GM10266 (cell line): ENCODE data around the gene C1orf35.

Source experiments
- DNase-seq: peaks from one replicate; pipeline ENCODE4 v3.0.0; 2012; ENCODE audit errors: extremely low spot score
- TF ChIP-seq, protein P1 (sequence below): IDR thresholded peaks from 2 replicates; pipeline ENCODE4 v1.5.1; 2012; ENCODE audit warnings: mild to moderate bottlenecking, low read depth; ENCODE audit not compliant: control insufficient read depth, insufficient read depth; ENCODE audit errors: missing control alignments

The C1orf35 gene

DNA sequence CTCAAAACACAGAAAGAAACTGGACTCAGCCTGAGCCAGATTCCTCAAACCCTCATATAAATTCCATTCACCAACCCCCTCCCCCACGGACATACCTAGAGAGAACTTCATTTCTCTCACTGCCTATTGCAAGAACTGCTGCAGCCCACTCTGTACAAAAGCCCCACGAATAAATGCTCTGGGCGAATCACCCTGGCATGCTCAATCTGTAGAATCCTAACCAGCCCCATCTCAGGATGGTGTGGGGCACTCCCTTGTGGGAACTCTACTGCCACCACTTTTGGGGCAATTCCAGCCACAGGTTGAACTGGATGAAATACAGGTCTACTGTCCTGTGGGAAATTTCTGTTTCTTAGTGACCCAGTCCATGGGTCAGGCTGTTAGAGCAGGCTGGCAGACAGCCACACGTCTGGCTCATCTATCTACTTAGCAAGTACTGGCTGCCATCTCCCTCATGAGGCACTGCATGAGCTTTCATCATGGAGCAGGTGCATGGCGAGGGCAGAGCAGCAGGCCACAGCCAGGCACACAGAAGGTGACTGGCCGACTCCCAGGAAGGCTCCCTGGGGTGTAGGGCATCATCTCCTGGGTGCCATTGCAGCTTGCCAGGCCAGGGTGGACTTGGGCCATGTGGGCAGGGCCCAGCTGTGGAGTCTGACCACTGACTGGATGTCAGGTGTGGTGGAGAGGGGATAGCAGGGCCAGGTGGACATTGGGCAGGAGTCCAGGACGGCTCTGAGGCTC lies 1.6 kb upstream of the C1orf35 start:
- TF ChIP-seq, protein P1, sequence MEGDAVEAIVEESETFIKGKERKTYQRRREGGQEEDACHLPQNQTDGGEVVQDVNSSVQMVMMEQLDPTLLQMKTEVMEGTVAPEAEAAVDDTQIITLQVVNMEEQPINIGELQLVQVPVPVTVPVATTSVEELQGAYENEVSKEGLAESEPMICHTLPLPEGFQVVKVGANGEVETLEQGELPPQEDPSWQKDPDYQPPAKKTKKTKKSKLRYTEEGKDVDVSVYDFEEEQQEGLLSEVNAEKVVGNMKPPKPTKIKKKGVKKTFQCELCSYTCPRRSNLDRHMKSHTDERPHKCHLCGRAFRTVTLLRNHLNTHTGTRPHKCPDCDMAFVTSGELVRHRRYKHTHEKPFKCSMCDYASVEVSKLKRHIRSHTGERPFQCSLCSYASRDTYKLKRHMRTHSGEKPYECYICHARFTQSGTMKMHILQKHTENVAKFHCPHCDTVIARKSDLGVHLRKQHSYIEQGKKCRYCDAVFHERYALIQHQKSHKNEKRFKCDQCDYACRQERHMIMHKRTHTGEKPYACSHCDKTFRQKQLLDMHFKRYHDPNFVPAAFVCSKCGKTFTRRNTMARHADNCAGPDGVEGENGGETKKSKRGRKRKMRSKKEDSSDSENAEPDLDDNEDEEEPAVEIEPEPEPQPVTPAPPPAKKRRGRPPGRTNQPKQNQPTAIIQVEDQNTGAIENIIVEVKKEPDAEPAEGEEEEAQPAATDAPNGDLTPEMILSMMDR: no peak
- peak; percentile 5 for DNase-seq

DNA sequence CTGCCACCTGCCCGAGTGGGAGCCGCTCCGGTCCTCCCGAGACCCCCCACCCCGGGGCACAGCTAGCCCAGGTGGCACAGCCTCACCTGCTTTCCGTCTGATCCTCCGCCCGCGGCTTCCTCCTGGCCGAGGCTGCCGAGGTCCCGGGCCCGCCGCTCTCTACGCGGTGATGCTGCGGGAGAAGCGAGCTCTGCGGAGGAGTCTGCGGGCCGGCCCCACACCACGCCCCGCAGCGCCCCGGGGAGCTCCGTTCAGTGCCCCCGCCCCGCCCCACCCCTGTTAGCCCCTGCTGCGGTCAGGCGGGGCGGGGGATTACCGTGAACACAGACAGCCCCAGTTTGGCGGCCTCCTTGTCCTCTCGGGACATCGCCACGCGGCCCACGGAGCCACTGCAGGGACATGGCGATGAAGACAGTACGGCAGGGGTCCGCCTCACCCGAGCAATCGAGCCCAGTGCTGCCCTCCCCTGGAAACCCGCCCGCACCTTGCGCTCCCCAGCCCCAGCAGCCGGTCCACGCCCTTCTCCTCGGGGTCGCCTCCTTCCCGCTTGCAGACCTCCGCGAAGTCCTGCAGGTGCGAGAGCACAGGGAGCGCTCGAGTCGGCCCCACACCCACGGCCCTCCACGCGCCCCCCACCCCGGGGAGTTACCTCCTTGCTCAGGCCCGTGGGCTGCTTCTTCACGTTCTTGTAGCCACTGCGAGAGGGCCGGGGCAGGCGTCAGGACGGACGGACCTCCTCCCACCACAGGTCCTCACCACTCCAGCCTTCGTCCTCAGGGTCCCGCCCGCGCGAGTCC lies 933 bp downstream of the C1orf35 start:
- peak; percentile 81 for DNase-seq
- TF ChIP-seq, protein P1: peak; percentile 50

DNA sequence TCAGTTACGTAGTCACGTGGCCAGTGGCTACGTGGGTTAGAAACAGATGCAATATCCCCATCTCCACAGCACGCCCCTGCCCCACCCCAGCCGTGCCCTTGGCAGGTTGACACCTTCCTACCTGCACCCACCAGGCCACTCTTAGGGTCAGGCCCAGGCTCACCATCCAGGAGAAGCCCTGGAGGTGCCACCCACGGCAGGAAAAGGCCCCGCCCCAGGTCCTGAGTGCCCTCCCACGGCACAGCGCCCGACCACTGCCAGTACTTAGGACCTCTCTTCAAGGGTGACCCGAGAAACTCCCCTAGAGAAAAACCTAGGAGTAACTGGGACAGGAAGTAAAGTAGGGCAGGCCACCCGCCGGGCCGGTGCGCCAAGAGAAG lies 1.5 kb downstream of the C1orf35 start:
- TF ChIP-seq, protein P1: no peak
- DNase-seq: no peak

DNA sequence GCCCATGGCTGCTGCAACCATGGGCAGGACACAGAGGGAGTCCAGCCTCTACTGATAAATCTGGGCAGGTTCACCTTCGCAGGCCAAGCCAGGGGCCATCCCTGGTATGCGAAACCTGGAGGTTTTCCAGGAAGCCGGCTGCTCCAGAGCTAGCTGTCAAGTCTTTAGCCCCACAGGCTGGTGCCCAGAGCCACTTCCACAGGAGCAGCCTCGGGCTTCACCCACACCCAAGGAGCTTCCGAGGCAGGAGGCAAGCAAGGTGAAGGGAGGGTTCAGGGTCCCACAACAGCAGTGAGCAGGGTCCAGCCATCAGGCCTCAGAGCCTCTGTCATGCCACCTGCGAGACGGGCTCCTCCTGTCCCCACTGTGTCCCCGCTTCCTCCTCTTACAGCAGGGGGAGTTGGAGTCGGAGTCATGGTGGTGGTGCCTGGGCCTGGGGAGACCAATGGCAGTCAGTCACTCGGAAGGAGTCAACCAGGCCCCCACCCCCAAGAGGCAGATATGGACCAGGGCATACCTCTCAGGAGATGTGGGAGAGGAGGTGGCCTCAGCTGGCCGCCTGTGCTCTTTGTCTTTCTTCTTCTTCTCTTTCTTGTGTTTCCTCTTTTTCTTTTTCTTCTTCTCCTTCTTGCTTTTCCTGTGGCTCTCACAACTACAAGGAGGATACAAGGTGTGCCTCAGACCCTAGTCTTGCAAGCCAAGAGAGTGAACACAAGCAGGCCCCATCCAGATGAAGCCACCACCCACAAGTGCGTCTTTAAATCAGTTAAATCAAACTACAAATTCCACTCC lies 2.1 kb downstream of the C1orf35 start:
- peak; percentile 20 for DNase-seq
- TF ChIP-seq, protein P1: no peak

DNA sequence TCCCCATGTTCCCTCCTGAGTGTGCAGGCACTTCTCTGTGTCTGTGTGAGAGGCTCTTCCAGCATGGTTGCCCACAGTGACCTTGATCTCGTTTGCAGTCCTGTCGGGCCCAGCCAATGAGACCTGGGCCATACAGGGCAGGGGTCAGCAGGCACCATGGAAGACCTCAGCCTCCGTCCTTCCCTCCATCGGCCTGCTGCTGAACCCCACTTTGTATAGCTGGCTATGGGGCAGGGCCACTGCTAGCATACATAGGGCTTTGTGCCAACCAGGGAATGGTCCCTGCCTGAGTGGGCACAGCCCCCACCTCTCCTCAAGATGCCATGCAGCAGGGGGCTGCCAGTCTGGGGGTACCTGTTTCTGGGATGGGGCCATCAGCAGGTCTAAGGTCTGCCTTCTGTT lies 3.8 kb downstream of the C1orf35 start:
- TF ChIP-seq, protein P1: no peak
- peak; percentile 4 for DNase-seq

DNA sequence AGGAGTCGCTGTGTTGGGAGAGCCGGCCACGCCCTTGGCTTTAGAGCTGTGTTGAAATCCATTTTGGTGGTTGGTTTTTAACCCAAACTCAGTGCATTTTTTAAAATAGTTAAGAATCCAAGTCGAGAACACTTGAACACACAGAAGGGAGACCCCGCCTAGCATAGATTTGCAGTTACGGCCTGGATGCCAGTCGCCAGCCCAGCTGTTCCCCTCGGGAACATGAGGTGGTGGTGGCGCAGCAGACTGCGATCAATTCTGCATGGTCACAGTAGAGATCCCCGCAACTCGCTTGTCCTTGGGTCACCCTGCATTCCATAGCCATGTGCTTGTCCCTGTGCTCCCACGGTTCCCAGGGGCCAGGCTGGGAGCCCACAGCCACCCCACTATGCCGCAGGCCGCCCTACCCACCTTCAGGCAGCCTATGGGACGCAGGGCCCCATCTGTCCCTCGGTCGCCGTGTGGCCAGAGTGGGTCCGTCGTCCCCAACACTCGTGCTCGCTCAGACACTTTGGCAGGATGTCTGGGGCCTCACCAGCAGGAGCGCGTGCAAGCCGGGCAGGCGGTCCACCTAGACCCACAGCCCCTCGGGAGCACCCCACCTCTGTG lies 4.7 kb downstream of the C1orf35 start:
- DNase-seq: no peak

More for the DNA sequence above, 4.7 kb downstream of the C1orf35 start:
- TF ChIP-seq, protein P1: no peak
